Measurements from ENCODE around the gene FAM131B.

FAM131B gene

DNA sequence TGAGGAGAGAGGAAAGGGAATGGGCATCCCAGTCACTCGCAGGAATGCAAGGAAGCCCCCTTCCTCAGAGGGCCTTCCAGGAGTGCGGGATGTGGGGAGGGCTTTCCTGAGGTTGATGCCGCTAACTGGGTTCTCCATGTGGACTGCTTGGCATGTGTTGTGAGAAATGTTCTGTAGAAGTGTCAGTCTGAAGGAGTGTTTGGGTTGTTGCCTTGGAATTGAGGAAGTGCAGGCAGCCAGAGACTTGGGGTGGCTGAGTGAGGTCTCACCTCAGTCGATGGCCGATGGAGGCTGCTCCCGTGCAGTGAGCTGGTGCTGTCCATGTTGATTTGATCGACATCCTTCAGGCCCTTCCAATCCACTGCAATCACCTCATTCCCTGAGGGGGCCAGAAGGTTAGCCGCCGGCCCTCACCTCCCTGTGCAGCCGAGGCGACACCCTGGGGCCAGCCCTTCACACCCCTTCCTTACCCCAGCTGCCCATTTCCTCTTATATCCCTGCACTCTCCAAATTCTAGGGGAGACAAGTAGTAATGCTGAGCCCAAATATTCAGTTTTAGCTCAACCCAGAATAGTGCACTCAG, 2.7 kb downstream of the FAM131B start:
- DNase-seq (ENCODE audit: low read depth in 2 of 2), result no peak

- no peak for DNase-seq (ENCODE audit: low read depth in 2 of 2)
Measured at GRCh38 chr7:143358626-143359025, 3.9 kb downstream of the FAM131B start.

DNA sequence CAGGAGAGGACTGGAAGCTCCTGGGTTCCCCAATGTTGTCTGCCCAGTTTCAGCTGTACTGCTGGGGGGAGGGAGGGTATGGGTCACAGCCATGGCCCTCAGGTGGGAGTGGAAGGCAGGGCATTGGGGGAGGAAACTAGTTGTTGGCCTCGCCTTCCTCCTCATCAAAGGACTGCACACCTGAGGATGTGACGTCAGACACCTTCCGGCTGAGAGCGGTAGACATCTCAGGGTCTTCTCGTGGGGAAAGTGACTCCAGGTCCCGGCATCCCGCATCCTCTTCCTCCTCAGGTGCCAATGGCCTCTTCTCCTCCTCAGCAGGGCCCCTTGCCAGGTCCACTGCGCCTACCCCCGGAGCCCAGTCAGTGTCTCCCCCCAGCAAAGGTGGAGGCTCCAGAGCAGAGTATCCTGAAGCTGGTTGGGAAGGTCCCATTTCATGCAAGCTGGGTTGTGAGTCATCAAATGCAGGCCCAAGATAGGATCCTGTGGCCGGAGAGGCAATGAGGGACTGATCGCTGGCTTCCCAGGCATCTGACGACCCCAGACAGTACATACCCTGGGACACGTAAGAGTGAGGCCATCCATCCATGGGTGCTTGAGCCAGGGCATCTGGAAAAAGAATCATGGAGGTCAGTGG, 6.0 kb downstream of the FAM131B start:
- no peak for DNase-seq (ENCODE audit: low read depth in 2 of 2)

DNA sequence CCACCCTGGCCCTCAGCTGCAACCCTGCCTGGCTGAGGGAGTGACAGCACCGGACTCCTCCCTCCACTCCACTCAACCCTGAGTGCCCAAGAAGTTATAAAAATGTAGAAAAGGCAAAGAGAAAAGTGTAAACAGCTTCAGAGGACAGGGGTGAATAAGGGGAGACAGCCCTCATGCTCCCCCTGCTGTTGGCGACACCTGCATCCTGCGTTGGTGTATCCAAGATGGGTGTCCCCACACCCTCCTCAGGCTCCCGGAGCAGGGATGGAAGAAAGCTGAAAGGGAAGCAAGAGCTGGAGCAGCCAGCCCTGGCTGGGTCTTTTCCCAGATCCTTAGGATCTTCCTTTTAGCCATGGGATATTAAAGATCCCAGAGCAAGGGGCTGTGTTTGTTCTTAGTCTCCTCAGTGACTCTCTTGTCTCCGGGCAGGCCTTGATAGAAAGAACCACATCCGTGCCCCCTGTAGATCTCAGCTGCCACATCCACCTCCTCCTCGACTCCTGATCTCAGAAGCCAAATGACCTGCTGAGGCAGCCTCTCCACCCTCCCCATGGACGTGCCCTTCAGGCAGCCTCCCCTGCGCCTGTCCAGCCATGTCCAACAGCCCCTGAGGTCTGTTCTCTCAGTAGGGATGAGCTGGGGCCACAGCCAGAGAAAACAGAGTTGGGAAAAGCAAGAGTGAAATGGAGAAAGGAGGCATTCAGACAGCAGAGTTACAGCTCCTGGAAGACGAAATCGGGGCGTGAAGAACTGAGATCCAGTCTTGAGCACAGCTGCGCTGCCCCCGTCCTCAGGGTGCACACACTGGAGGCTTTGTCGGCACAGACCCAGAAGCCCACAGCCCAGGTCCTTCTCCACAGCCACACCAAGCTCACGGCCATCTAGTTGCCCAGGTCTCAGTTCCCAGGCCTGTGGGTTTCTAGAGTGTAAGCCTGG, 6.8 kb downstream of the FAM131B start:
- DNase-seq (ENCODE audit: low read depth in 2 of 2), result no peak

- no peak for DNase-seq (ENCODE audit: low read depth in 2 of 2)
Measured at GRCh38 chr7:143354965-143355364, 7.5 kb downstream of the FAM131B start.

GRCh38 chr7:143354376-143354775, 8.1 kb downstream of the FAM131B start:
- no peak for DNase-seq (ENCODE audit: low read depth in 2 of 2)

DNA sequence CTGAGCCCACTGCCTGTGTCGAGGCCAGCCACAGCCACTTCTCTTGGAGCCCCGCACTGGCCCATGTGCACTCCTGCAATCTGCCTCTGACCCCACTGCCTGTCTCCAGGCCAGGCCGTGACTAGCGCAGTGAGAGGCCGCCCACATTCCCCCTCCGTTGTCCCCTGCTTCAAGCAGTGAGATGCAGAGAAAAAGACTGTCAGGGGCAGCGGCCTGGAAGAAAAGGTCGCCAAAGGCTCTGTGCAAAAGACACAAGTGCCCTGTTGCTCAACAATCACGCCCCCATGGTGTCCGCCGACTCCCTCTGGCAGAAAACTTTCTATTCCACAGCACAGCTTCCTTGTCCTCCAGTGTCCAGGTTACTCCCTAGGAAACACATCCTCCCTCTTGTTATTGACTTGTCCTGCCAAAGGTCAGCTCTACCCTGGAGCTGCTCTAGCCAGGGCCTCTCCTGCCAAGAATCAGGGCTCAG, 9.9 kb downstream of the FAM131B start:
- DNase-seq (ENCODE audit: low read depth in 2 of 2), result no peak

- DNase-seq (ENCODE audit: low read depth in 2 of 2), result no peak
Measured at GRCh38 chr7:143351574-143351973, 10.9 kb downstream of the FAM131B start.

GRCh38 chr7:143351060-143351459, 11.5 kb downstream of the FAM131B start:
- DNase-seq (ENCODE audit: low read depth in 2 of 2), result no peak

DNA sequence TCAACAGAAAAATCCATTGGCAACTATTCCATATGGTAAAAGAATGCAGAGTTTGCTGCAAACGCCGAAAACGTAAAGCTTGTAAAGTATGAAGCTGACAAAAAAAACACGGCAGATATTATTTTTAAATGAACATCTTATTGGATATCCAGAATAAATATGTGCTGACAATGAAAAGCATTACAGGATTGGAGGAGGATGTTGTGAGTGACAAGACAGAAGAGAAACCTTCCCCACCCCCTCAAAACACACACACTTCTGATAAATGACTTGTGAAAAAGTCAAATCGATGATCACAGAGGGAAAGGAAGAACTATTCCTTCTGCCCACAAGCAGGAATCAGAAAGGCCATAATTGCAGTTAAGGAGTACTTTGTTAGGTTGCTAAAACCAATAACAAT, 14.6 kb downstream of the FAM131B start:
- DNase-seq (ENCODE audit: low read depth in 2 of 2), result no peak

DNA sequence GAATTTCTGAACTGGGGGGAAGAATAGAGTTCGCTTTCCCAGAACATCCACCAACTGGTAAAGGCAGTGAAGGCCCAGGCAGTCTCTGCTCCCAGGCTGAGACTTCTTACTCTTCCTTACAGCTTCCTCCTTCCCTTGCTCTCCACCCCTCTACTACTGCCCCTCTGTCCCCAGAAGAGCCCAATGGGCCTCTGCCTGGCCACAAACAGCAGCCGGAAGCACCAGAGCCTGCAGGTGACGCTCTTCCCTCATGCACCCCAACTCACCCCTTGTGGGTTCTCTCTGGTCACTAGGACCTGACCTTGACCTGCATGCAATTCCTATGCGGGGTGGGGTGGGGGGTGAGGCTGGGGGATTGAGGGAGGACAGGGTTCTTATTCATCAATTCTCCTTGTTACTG, 16.5 kb downstream of the FAM131B start:
- DNase-seq (ENCODE audit: low read depth in 2 of 2), result no peak

- DNase-seq (ENCODE audit: low read depth in 2 of 2), result peak; percentile 47 to 66
Measured at GRCh38 chr7:143345428-143345900, 17.0 kb downstream of the FAM131B start.

DNA sequence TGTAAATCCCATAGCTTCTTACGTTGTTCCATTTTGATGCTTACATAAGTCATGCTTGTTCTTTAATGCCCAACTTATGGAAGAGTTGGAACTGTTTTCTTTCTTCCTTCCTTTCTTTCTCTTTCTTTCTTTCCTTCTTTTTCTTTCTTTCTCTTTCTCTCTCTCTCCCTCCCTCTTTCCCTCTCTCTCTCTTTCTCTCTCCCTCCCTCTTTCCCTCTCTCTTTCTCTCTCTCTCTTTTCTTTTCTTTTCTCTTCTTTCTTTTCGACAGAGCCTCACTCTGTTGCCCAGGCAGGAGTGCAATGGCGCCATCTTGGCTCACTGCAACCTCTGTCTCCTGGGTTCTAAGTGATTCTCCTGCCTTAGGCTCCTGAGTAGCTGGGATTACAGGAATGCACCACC, 18.9 kb downstream of the FAM131B start:
- DNase-seq (ENCODE audit: low read depth in 2 of 2), result no peak

GRCh38 chr7:143341842-143342241, 20.7 kb downstream of the FAM131B start:
- DNase-seq (ENCODE audit: low read depth in 2 of 2), result no peak

DNA sequence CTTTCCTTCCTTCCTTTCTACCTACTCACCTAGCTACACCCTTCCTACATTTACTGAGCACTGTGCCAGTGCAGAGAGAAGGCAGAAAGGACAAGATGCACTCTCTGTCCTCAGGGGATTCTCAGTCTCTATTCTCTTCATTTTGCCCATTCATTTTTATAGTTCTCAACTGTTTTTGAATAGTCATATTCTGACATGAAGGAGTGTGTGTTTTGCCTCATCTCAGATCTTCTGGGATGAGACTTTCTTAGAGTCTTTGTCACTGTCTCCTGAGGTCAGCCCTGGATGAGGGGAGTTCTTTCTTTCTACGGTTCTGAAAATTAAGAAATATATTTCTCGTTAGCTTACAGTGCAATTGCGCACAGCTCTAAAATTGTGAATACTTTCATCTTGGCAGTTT, 25.3 kb downstream of the FAM131B start:
- no peak for DNase-seq (ENCODE audit: low read depth in 2 of 2)

DNA sequence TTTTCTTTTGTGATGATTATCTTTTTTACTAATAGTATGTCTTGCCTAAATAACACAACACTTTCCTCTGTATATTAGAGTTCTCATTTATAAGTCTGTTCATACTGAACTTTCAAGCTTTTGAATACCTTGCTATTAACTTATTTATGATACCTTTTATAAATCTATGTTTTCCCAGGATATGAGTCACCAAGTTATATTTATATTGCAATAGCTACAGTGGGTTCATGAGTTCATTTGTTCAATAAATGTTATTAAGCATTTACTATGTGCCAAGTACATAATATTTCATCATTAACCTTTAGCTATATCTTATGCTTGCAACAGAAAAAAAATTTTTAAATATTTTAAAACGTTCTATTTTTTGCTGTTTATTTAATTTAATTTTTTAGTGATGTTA, 28.3 kb downstream of the FAM131B start:
- no peak for DNase-seq (ENCODE audit: low read depth in 2 of 2)

- no peak for DNase-seq (ENCODE audit: low read depth in 2 of 2)
Measured at GRCh38 chr7:143331179-143331801, 31.2 kb downstream of the FAM131B start.

GRCh38 chr7:143329471-143330170, 32.9 kb downstream of the FAM131B start:
- no peak for DNase-seq (ENCODE audit: low read depth in 2 of 2)

- DNase-seq (ENCODE audit: low read depth in 2 of 2), result no peak
Measured at GRCh38 chr7:143327903-143328302, 34.6 kb downstream of the FAM131B start.

- no peak for DNase-seq (ENCODE audit: low read depth in 2 of 2)
Measured at GRCh38 chr7:143325240-143325639, 37.3 kb downstream of the FAM131B start.

DNA sequence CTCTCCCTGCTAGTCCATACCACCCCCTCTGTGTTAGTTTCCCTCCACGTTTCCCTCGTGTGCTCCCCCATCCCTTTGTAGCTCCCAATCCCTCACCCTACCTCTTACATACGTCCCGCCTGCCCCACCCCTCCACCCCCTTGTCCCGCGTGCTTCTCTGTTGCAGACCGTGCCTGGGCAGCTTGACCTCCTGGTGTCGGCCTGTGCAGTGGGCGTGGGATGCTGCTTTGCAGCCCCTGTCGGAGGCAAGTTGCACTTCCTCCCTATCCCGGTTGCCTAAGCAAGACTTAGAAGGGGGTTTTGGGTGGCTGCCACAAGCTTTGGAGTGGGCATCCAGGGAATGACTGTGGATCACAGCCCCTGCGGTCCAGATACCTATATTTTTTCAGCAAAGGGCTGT, 38.9 kb downstream of the FAM131B start:
- DNase-seq (ENCODE audit: low read depth in 2 of 2), result no peak

All from stimulated activated CD8-positive, alpha-beta memory T cell treated with anti-CD3 and anti-CD28 coated beads, Interleukin-2, amount 100 ng/mL, for 48 hours (primary cell).